ENCODE data around the gene ARRDC1. TPM values are rescaled to one million over a fixed set of nuclear protein-coding genes. Genes with fewer than 3 reads are reported as not detected.

Gene ARRDC1
- total RNA-seq, 1 experiment from 2014 or later, result 47.1 TPM

- Histone ChIP-seq H3K9me3 (ENCODE audit: control insufficient read depth, insufficient read depth, low read depth, low read length) (no peaks in the 10 kb centered on the region), H3K27me3 (ENCODE audit: control insufficient read depth, insufficient read depth, low read length) (no peaks in the 10 kb centered on the region), H3K27ac (ENCODE audit: low read length) (no peak overlapping the region), H3K36me3 (ENCODE audit: control insufficient read depth, insufficient read depth, low read length) (0 out of 2 replicates have a peak, but pooled peaks cover 3% of the 10 kb centered on the region), H3K4me3 (ENCODE audit: low read depth in 2 of 2, low read length in 2 of 2) (no peak overlapping the region), H3K4me1 (ENCODE audit: control insufficient read depth, insufficient read depth, low read length) (no peaks in the 10 kb centered on the region)
- ATAC-seq (no peak), DNase-seq (ENCODE audit: low read depth, low spot score) (no peak)
- in situ Hi-C loops (cut with HindIII; ENCODE audit: low pct_unique_long_range_greater_than_20kb, low sequenced_read_pairs) (no loop called here), intact Hi-C loops (cut with micrococcal nuclease; ENCODE audit: unreplicated experiment) (no loop called here)
- TF ChIP-seq SIN3A (IDR thresholded peaks at IDR 0.05; ENCODE audit: borderline replicate concordance, insufficient read depth, low read depth, low read length) (no peak), POLR2AphosphoS5 (IDR thresholded peaks at IDR 0.05; ENCODE audit: low read depth, low read length) (no peak), CTCF (IDR thresholded peaks at IDR 0.05) (no peak), TCF7L2 (IDR thresholded peaks at IDR 0.05; ENCODE audit: low read depth, low read length) (no peak)
- TF ChIP-seq, protein P1, sequence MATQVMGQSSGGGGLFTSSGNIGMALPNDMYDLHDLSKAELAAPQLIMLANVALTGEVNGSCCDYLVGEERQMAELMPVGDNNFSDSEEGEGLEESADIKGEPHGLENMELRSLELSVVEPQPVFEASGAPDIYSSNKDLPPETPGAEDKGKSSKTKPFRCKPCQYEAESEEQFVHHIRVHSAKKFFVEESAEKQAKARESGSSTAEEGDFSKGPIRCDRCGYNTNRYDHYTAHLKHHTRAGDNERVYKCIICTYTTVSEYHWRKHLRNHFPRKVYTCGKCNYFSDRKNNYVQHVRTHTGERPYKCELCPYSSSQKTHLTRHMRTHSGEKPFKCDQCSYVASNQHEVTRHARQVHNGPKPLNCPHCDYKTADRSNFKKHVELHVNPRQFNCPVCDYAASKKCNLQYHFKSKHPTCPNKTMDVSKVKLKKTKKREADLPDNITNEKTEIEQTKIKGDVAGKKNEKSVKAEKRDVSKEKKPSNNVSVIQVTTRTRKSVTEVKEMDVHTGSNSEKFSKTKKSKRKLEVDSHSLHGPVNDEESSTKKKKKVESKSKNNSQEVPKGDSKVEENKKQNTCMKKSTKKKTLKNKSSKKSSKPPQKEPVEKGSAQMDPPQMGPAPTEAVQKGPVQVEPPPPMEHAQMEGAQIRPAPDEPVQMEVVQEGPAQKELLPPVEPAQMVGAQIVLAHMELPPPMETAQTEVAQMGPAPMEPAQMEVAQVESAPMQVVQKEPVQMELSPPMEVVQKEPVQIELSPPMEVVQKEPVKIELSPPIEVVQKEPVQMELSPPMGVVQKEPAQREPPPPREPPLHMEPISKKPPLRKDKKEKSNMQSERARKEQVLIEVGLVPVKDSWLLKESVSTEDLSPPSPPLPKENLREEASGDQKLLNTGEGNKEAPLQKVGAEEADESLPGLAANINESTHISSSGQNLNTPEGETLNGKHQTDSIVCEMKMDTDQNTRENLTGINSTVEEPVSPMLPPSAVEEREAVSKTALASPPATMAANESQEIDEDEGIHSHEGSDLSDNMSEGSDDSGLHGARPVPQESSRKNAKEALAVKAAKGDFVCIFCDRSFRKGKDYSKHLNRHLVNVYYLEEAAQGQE (IDR thresholded peaks at IDR 0.05; ENCODE audit: insufficient read depth in 1 of 2, low read depth in 2 of 2, low read length in 1 of 2), result no peak
- BruUV-seq (replicated peaks), result no TSS peak
- ChIA-PET POLR2A (no interaction called here), CTCF (no interaction called here)
Measured at GRCh38 chr9:137570566-137570965, 34.9 kb upstream of the ARRDC1 start.

- H3K9me3 ChIP-seq (ENCODE audit: control insufficient read depth, insufficient read depth, low read depth, low read length), result no peaks in the 10 kb centered on the region
- POLR2A ChIA-PET, result no interaction called here
- DNase-seq (ENCODE audit: low read depth, low spot score) (no peak), ATAC-seq (no peak)
- H3K36me3 ChIP-seq (ENCODE audit: control insufficient read depth, insufficient read depth, low read length), result peaks cover 3% of the 10 kb centered on the region; the same call in 1 of the 2 replicates
- CTCF ChIA-PET, result interaction anchor here (0.6 kb wide), 1 partner anchor 268 kb away, joined by 7 read pairs; no protein-coding TSS in a partner anchor
- peaks cover 3% of the 10 kb centered on the region; the same call in 1 of the 2 replicates for H3K4me1 ChIP-seq (ENCODE audit: control insufficient read depth, insufficient read depth, low read length)
- H3K4me3 ChIP-seq (ENCODE audit: low read depth in 2 of 2, low read length in 2 of 2), result no peak overlapping the region
- TF ChIP-seq POLR2AphosphoS5 (IDR thresholded peaks at IDR 0.05; ENCODE audit: low read depth, low read length) (no peak), SIN3A (IDR thresholded peaks at IDR 0.05; ENCODE audit: borderline replicate concordance, insufficient read depth, low read depth, low read length) (no peak)
- no TSS peak for BruUV-seq (replicated peaks)
- H3K27ac ChIP-seq (ENCODE audit: low read length), result no peak overlapping the region
- no peaks in the 10 kb centered on the region for H3K27me3 ChIP-seq (ENCODE audit: control insufficient read depth, insufficient read depth, low read length)
- in situ Hi-C loops (cut with HindIII; ENCODE audit: low pct_unique_long_range_greater_than_20kb, low sequenced_read_pairs) (no loop called here), intact Hi-C loops (cut with micrococcal nuclease; ENCODE audit: unreplicated experiment) (no loop called here)
Measured at GRCh38 chr9:137574192-137574591, 31.3 kb upstream of the ARRDC1 start.

- no peak for ATAC-seq
- Histone ChIP-seq H3K36me3 (ENCODE audit: control insufficient read depth, insufficient read depth, low read length) (peaks cover 3% of the 10 kb centered on the region; the same call in 1 of the 2 replicates), H3K4me1 (ENCODE audit: control insufficient read depth, insufficient read depth, low read length) (peaks cover 3% of the 10 kb centered on the region; the same call in 1 of the 2 replicates), H3K27ac (ENCODE audit: low read length) (no peak overlapping the region), H3K9me3 (ENCODE audit: control insufficient read depth, insufficient read depth, low read depth, low read length) (no peaks in the 10 kb centered on the region), H3K4me3 (ENCODE audit: low read depth in 2 of 2, low read length in 2 of 2) (no peak overlapping the region), H3K27me3 (ENCODE audit: control insufficient read depth, insufficient read depth, low read length) (no peaks in the 10 kb centered on the region)
- intact Hi-C loops (cut with micrococcal nuclease; ENCODE audit: unreplicated experiment), result no loop called here
- TF ChIP-seq POLR2AphosphoS5 (IDR thresholded peaks at IDR 0.05; ENCODE audit: low read depth, low read length) (no peak), CTCF (IDR thresholded peaks at IDR 0.05) (no peak), TCF7L2 (IDR thresholded peaks at IDR 0.05; ENCODE audit: low read depth, low read length) (no peak), SIN3A (IDR thresholded peaks at IDR 0.05; ENCODE audit: borderline replicate concordance, insufficient read depth, low read depth, low read length) (no peak)
- TF ChIP-seq, protein P1 (IDR thresholded peaks at IDR 0.05; ENCODE audit: insufficient read depth in 1 of 2, low read depth in 2 of 2, low read length in 1 of 2), result no peak
- DNase-seq (ENCODE audit: low read depth, low spot score), result no peak
- in situ Hi-C loops (cut with HindIII; ENCODE audit: low pct_unique_long_range_greater_than_20kb, low sequenced_read_pairs), result no loop called here
- ChIA-PET CTCF (no interaction called here), POLR2A (no interaction called here)
- BruUV-seq (replicated peaks), result no TSS peak
Measured at GRCh38 chr9:137575364-137575715, 30.1 kb upstream of the ARRDC1 start.
